ENCODE results near the gene KBTBD12.

Gene KBTBD12

GRCh38 chr3:127953091-127954035 lies 38.3 kb downstream of the KBTBD12 start:
- no peak for DNase-seq

DNA sequence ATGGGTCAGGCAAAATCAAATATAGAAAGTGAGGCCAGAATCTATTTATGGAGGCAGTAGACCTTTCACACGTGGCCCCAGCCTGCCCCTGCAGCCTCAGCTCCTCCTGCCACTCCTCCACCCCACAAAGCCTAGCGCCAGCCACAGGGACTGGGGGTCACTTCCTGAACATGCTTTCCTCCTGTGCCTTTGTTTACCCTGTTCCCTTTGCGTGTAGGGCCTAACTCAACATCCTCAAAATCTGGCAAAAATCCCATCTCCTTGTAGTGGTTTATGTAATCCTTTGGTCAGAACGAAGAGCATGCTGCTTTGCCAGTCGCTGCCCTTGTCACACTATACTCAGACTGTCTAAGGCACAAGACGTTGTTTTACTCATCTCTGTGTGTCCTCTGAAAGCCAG lies 39.6 kb downstream of the KBTBD12 start:
- no peak for DNase-seq

- DNase-seq = no peak
Measured at GRCh38 chr3:127955728-127956127, 40.7 kb downstream of the KBTBD12 start.

- no peak for DNase-seq
Measured at GRCh38 chr3:127959041-127959440, 44.0 kb downstream of the KBTBD12 start.

DNA sequence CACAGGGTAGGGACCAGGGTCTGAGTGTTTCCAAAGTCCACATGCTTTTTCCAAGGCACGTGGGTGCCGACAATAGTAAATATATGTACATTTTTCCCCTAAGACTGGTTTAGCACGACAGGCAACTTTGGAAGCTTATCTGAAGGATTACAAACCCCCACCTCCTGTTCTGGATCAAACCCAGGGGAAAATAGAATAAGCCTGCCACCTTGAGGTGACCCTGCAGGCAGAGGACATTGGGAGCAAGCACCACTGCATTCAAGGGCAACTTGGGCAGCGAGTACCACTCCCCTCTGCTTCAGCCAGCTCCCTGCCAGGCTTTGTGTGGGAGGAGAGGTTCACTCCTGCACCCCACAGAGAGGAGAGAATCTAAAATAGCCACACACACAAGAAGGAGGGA lies 44.8 kb downstream of the KBTBD12 start:
- DNase-seq = no peak

- DNase-seq = no peak
Measured at GRCh38 chr3:127960421-127960965, 45.5 kb downstream of the KBTBD12 start.

DNA sequence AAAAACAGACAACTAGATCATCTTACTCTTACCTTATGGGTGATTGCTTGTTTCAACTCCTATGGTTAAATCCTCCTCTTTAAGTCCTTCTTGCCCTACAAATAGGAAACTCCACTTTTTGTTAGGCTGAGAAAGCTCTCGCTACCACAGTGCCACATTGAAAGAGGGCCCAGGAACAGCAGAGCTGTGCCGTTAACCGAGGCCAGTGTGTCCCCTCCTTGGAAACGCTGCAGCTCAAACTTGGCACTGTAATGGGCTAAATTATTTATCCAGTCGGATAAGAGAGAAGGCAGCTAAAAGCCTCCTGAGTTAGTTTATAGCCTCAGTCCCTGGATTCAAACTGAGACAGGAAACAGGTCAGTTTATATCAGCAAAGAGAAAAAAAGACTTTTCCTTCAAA lies 46.1 kb downstream of the KBTBD12 start:
- no peak for DNase-seq

GRCh38 chr3:127961963-127962362 lies 46.9 kb downstream of the KBTBD12 start:
- no peak for DNase-seq

GRCh38 chr3:127962937-127963336 lies 47.9 kb downstream of the KBTBD12 start:
- DNase-seq = no peak

DNA sequence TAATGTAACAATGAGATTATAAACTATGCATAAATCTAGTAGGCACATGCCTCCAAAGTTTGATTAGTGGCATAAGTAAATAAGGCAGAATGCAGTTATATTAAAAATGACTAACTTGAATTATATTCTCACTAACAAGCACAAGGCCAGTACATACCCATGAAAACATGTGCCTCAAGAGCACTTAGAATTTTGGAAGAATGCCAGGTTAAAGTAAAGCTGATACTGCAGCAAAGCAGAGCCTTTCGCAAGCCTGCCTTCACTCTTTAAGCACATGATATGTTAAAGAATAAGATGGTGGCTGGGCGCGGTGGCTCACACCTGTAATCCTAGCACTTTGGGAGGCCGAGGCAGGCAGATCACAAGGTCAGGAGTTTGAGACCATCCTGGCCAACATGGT lies 49.0 kb downstream of the KBTBD12 start:
- DNase-seq = peak; percentile 43

DNA sequence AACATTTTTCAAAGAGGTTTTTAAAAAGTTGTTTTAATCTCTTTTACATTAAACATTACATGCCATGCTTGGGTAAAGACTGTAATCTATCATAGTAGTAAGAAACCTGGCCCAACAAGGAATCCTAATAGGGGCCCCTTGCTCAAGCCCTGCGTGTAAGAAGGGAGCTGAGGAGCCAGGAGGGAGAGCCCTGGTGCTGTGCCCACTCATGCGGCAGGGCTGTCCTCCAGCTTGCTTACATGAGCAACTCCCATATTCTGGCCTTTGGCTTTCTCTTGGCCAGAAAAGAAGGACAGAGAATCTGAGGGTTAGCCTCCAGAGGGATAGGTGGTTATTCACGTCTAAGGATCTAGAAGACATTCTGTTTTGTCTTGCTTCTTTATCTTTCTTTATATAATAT lies 49.8 kb downstream of the KBTBD12 start:
- DNase-seq = no peak

- DNase-seq = no peak
Measured at GRCh38 chr3:127967316-127967715, 52.3 kb downstream of the KBTBD12 start.

DNA sequence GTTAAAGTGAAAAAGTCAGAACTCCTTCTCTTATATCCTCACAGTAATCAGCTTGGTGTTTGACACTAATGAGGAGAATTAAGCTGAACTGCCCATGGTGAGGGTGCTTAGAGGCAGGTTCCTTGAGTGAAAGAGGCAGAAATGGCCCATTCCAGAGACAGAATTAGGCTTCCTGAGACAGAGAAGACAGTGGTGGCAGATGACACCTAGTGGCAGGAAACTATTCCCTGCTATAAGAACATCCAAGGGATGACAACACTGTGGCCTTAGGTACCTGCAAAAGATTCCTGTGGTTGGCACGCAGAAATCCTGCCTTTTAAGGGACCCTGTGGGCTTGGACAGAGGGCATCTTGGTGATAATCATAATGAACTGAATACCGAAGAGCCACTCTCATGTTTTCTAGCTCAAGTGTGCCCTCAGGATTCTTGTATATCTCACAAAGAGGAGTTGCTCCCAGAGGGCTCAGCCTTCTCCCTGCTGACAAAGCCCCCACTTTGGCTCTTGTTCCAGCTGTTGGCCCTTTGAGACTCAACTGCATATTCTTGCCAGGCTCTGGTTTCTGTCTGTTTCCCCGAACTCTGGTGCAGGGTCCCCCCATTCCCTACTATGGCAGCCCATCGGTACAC lies 56.0 kb downstream of the KBTBD12 start:
- DNase-seq = no peak

- DNase-seq = no peak
Measured at GRCh38 chr3:127974226-127974625, 59.2 kb downstream of the KBTBD12 start.

- no peak for DNase-seq
Measured at GRCh38 chr3:127975153-127976029, 60.4 kb downstream of the KBTBD12 start.

DNA sequence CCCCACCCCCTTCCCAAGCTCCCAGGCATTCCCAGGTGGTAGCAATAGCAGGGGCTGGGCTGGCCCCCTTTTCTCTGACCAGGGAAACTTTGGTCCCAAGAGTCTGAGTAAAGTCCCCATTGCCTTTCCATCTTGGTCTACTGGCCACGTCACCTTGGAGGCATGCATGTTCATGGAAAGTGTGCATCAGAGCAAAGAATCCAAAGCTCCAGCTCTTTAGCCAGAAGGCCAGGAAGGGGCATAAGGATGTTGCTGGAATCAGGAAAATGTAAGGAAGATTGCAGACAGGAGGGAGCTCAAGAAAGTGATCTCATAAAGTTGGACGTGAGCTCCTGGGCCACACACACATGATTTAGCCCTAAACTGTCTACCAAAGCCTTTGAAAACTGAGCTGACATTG lies 63.6 kb downstream of the KBTBD12 start:
- no peak for DNase-seq

- no peak for DNase-seq
Measured at GRCh38 chr3:127979473-127979872, 64.4 kb downstream of the KBTBD12 start.

DNA sequence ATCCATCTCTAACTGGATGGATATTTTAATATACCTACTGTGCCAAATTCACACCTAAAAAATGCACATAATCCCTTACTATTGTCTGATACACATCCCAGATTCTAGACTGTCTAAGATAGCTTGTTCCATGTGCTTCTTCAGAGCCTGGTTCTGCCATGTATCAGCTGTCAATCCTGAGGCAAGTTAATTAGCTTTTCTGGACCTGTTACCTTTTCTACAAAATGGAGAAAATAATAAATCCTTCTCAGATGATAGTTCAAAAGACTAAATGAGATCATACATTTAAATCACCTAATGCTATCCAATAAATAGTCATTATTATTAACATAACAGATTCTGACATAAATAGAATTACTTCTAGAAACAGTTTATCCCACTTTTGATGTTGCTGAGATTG lies 66.1 kb downstream of the KBTBD12 start:
- no peak for DNase-seq

GRCh38 chr3:127982155-127982554 lies 67.1 kb downstream of the KBTBD12 start:
- no peak for DNase-seq

GRCh38 chr3:127984241-127984975 lies 69.4 kb downstream of the KBTBD12 start:
- no peak for DNase-seq

DNA sequence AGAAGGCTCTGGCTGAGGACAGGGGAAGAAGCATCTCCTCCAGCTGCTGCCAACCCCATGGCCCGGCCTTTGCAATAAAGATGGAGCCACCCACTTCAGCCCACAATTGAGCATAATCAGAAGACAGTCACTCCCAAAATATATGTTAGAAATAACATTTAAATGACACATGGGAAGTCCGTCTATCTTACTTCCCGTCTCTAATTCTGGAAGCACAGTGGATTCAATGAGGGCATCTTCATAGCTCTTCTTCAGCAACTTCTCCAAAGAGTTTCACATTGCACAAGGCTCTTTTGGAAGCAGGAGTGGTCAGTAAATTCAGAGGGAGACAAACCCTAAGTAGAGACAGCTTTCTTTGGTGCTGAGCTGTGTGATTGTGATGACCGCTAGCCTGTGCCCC lies 70.2 kb downstream of the KBTBD12 start:
- DNase-seq = no peak

DNA sequence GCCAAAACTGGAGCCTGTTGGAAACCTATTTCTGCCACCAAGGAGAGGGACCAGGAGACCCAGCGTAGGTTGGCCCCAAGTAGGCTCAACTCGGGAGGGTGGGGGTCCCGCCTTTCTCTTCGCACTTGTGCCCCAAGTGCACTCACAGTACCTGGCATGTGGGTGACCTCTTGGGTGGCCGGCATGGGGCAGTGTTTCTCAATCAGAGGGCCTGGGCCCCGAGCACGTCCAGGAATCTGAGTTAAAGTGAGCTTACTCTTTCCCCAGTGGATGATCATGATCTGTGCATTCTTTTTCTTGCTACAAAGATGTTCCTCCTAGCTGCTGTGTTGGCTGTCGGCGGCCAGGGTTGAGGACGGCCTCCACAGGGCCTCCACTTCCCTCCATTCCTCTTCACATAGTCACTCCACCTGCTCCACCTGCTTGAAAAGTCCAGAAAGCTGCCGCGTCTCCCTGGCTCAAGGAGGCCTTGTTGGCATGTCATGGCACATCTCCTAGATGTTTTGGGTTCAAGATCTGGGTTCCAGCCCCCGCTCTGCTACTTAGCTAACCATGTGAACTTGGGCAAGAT lies 70.7 kb downstream of the KBTBD12 start:
- DNase-seq = no peak
